ENCODE data around the gene PPP1R1A.

PPP1R1A gene

DNA sequence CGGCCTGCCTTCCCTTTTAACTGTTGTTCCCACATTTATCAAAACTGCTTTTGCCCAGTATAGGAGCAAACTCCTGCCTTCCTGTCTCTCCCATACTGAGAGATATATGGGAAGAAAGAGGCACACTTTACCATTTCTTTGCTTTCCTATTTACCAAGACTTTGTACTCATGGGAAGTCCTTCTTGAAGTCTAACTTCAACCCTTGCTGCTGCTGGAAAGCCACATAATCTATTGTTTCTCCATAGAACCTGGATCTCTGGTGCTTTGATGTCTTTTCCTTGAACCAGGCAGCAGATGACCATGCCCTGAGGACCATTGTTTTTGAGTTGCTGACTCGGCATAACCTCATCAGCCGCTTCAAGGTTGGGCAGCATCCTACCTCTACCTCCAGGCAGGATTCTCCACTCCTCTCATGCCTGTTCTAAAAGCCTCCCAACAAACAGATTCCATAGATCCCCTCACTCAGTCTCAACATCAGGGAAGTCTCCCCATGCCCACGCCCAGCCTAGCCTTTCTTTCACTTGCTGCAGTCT is 18.4 kb downstream of the PPP1R1A start:
- FAIRE-seq = no peak

DNA sequence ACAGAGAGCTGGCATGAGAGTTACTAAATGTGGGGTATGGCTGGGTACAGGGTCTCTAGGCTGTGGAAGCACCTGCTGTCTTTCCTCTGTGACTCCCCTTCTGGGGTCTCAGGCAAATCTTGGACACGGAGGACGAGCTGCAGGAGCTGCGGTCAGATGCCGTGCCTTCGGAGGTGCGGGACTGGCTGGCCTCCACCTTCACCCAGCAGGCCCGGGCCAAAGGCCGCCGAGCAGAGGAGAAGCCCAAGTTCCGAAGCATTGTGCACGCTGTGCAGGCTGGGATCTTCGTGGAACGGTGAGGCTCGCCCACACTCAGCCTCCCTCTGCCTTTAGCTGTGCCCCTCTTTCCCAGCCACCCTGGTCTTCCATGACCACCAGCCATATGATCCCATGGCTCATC is 19.4 kb downstream of the PPP1R1A start:
- FAIRE-seq = no peak

DNA sequence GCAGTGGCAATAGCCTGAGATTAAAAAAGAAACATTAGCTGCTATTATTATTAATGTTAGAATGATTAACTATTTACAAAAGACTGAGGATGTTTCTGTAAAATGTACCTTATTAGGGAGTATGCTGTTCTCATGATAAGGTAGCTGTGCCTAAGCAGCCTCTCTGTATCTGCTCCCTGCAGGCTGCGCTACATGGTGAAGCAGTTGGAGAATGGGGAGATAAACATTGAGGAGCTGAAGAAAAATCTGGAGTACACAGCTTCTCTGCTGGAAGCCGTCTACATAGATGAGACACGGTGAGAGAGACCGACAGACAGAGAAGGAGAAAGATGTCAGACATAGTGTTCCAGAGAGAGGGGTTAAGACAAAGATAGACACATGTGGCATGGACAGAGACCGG is 21.7 kb downstream of the PPP1R1A start:
- no peak for FAIRE-seq

DNA sequence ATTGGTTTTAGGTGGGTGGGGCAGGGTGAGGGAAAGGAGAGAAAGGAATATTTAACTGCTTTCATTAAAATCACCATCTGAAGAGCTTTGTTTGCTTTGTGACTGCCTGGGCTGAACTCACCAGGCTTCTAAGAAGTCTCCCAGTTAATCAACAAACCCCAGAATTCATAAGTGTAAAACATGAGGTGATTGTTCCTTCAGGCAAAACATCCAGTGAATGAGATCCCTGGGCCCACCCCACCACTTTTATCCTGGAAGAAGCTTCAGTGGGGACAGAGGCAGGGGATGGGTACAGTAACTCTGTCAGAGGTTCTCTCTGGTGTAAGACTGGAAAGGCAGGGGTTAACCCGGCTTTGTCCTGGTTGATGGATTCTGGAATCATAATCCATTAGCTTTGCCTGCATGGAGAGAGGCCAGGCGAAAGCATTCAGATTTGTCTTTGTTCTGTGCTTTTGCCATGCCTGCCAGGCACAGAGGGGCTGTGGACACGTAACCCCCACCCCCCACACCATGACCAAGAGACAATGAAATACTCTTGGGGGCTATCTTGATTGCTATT is 22.4 kb downstream of the PPP1R1A start:
- no peak for FAIRE-seq

DNA sequence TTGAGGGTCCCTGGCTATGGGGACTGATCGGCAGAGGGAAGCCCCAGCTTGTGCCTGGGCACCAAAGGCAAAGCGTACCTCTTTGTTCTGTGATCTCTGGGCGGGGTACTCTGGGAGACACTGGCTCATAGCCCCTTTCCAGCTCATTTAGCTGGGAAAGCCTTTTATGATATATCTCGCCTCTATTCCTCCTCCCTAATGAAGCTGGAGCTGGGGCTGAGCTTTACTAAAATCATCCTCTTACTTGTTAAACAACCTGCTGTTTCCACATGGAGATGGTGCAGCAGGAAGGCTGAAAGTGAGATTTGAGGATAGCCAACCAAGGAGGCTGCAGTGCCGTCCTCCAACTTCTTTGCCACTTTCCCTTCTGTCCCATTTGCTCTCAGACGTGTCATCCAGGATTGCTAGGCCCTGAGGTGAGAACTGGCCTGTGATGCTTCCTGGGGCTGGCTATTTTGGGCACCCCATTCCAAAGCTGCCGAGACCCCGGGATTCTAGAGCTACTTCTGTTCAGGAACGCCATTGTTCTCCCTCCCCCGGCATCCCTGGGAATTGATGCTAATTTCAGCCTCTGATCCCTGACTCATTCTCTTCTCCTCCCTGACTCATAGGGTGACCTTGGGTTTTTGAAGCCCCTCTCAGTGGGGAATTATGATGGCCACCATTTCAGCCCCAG is 23.0 kb downstream of the PPP1R1A start:
- FAIRE-seq = no peak

DNA sequence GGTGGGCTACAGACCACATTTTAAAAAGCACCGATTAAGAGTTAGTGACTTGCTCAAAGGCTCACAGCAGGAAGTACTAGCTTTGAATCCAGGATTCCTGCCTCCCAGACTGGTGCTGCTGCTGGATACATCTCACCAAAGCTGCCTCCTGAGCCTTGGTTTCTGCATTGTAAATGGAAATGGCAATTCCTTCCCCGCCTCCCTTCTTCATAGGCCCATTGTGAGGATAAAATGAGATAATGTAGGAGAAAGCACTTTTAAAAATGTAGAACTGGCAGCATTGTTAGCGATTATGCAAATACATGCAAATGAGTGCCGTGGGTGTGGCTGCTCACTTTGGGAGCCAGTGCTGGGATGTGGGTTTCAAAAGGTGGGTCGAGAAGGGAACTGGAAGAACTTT is 23.7 kb downstream of the PPP1R1A start:
- no peak for FAIRE-seq

DNA sequence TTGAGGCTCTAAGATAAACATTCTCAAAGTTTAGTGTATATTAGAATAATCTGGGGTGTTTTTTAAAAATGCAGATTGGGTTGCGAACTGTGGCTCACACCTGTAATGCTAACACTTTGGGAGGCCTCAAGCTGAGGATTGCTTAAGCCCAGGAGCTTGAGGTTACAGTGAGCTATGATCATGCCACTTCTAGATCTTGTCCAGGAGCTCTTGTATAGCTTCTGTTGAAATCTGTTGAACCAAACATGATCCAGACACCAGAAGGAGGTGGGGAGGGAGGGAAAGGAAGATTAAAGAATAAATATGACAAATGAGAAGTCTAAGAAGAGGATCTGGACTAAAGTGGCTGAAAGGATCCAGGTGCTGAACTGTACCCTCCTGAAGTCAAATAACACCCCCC is 24.7 kb downstream of the PPP1R1A start:
- FAIRE-seq = no peak

DNA sequence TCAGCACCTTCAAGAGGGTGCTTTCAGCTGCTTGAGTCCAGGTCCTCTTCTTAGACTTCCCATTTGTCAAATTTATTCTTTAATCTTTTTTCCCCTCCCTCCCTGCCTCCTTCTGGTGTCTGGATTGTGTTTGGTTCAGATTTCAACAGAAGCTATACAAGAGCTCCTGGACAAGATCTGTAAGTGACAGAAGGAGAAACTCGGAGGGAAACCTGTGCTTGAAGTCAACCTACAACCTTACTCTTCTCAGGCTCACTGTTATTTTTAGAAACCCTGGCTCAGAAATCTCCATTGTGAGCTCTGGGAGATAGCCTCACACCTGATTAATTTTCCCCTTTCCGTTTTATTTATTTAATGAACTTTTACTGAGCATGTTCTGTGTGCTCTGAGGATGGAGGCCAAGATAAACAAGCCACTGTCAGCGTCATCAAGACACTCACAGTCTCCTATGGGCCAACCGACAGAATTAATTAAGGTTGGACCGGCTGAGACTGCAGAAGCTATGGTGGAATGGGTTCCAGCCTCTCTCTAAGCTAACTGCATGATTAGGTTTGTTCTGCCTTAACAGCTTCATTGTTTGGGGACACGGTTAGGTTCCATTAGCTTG is 25.6 kb downstream of the PPP1R1A start:
- no peak for FAIRE-seq

DNA sequence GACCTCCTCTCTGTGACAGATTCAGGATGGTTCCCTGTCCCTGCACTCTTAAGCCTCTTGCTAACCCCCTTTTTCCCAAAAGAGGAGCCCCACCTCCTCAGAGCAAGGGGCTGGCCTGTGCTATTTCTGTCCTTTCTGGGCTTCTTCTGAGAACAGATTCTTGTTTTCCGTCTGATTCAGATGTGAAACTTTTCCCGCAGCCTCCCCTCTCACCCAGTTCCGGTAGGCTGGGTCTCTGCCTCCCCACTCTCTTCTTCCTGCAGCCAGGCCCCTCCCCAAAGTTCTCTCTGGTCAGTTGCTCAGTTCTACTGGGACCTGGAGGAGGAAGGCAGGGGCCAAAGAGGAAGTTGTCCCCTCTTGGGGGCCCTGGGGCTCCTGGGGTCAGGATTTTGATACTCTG is 27.3 kb downstream of the PPP1R1A start:
- no peak for FAIRE-seq

DNA sequence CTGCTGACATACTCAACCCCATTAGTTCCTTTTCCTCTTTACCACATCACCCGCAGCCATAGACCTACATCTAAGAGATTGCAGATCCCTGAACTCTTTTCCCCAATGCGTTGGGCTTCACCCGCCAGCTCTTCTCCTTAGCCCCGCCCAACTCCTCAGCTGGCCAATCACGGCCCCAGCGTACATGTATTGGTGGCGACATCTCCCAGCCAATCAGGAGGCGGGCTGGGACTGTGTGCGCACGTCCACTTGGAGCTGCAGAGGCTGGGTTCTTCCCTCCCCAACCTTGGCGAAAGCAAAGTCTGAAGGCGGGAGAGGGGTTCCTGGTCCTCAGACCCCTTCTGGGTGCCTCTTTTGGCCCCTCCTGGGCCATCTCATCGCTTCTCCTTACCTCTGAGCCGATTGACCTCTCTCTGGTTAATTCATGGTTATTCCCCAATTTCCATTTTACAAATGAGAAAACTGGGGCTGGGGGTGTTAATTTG is 28.0 kb downstream of the PPP1R1A start:
- no peak for FAIRE-seq

DNA sequence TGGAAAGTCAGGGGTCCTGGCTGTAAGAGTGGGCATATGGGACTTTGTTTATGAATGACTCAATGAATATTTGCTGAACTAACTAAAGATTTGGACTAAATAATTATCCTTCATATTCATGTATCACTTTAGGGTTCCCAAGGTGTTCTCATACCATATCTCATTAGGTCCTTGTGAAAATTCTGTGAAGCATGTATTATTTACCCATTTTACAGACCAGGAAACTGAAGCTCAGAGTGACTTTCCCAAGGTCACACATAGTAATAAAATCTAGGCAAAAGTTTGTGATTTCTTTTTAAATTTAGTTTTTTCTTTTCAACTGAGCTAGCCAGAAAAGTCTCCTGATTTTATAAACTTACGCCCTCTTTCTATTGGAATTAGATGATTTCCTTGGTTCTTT is 29.7 kb downstream of the PPP1R1A start:
- FAIRE-seq = no peak

DNA sequence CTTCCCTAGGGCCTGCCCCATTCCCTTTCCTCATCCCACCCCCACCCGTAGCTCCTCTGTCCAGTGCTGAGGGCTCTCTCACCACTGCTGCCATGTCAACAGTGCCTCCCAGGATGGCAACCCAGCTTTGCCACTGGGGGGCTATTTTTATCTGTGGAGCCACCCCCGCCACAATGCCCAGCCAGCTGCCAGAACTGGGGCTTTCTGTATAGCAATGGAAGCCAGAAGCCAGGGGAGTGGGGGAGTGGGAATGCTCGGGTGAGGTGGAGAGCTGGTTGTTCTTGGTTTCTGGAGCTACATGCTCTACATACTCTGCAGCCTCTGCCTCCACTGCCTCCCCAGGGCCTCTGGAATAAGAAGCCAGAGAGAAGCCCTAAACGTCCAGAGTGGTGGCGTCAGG is 30.1 kb downstream of the PPP1R1A start:
- FAIRE-seq = no peak

DNA sequence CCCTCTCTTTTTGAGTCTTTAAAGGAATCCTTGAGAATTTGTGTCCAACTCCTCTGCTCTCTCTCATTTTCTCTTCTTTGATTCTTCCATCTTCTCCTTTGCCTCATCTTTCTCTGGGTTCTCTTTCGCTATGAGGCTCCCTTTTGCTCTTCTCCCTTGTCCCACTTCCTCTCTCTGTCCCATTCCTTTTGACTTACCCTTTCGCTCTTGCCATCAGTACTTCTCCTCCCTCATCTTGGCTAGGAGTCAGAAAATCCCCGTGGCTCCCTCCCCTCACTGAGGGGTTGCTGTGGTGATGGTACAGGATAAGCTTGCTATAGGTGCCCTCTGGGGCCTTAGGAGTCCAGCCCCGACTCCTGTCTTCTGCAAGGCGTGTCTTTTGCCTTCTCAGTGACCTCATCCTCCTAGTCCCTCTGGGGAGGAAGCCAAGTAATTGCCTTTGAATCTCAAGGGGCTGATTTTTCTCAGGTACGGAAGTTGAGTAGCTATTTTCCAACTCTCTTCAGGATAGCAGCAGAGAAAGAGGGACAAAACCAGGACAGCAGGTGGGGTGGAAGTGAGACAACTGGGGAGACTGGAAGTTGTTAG is 32.7 kb downstream of the PPP1R1A start:
- no peak for FAIRE-seq

DNA sequence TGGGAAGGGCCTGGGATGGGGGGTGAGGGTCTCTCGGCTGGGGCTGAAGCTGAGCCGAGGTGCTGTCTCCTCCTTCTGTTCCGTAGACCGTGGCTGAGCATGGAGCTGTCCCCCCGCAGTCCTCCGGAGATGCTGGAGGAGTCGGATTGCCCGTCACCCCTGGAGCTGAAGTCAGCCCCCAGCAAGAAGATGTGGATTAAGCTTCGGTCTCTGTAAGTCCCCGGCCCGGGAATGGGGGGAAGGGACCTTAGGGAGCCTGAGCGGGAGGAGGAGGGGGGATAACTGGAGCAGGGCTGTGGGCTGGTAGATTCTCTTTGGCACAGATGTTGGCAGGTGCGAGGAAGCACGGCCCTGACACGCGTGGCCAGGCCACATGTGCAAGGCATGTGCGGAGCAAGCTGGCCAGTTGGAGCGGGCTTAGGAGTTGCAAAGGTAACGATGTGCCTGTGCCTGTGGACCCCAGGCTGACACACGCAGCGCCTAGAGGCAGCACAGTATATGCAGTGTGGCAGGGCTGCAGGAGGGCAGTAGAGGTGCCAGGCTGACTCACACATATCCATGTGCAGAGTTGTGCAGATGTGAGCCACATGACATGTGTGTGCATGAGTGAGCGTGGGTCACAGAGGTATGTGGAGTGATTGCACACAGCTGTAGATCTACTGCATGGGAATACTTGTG is 38.5 kb downstream of the PPP1R1A start:
- FAIRE-seq = no peak

DNA sequence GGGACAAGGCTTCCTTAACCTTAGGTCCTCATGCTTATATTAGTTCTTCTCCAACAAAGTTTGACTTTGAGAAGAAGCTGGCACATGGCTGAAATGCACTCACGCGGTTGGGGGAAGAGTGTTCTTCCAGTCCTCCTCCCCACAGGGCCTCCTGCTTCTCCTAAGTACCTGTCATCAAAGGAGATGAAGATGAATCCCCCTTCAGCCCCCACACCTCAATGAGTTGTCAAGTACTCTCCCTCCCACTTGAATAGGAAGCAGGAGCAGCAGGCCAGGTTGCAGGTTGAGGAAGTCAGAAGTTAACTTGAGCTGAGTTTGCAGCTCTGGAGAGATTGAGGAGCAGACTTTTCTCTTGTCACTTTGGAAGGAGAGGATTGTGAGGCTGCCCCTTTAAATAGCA is 41.9 kb downstream of the PPP1R1A start:
- no peak for FAIRE-seq

DNA sequence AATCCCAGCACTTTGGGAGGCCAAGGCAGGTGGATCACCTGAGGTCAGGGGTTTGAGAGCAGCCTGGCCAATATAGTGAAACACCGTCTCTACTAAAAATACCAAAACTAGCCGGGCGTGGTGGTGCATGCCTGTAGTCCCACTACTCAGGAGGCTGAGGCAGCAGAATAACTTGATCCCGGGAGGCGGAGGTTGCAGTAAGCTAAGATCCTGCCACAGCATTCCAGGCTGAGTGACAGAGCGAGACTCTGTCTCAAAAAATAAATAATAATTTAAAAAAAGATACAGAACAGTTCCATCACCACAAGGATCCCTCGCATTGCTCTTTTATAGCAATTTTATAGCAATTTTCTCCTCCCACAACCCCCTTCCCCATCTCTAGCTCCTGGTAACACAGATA is 43.7 kb downstream of the PPP1R1A start:
- no peak for FAIRE-seq

DNA sequence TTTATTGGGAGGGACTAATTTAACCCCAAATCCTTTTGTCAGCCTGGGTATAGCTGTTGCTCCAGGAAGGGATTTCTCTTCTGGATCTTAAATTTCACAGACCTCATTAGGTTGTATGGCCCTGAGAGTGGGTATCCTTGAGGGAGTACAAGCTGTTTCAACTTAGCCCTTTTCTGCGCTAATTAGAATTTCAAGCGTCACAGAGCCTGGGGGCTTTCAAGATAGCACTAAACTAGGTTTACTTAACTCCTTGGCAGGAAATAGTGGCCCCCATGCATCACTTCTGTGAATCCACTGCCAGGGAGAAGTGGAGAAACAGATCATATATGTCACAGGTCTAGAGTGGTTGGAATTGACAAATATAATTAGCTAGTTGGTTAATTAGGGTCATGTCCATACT is 44.9 kb downstream of the PPP1R1A start:
- no peak for FAIRE-seq

DNA sequence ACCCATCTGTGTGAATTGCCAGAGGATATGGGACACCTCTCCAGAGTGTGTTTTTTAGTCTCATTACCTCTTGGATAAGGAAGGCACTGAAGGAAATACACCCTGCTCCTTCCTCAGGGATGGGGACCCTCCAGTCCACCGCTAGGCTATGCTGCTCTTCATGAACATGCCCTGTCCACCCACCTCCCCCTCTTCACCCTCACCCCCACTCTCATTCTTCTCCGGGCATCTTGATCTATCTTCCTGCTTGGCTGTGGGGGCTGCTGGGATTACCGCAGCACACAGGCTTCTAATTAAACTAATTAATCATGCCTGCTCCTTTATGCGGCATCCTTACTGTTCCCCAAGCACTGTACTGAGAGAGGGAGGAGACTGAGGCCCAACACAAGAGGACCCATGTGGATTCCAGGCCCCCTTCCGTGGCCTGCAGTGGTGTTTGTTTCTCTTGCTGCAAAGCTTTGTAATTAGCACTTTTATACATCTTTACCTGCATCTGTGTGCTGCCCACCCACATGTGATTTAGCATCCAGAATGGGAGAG is 46.6 kb downstream of the PPP1R1A start:
- FAIRE-seq = no peak

DNA sequence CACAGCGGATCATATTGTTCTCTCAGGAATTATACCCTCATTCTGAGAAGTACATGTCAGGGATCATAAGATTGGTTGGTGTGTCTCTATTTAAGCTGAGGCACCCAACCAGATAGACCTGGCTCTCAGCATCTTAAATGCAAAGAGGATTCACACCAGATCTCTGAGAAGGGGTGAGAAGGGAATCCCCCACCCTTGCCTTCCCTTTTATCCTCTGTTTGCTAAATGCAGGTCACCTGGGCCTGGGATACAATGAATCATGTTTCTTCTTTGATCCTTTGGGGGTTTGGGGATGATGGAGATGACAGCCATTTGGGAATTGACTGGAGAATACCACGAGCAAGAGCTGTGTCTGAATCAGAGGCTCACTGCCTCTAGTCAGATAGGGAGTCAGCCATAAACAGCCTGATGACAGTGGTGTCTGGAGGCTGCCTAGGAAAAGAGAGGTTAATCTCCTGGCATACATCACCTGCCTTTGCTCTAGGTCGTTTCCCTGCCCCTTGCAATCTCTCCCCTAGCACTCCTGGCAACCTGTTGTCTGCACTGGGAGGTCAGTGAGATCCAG is 50.2 kb downstream of the PPP1R1A start:
- FAIRE-seq = no peak

DNA sequence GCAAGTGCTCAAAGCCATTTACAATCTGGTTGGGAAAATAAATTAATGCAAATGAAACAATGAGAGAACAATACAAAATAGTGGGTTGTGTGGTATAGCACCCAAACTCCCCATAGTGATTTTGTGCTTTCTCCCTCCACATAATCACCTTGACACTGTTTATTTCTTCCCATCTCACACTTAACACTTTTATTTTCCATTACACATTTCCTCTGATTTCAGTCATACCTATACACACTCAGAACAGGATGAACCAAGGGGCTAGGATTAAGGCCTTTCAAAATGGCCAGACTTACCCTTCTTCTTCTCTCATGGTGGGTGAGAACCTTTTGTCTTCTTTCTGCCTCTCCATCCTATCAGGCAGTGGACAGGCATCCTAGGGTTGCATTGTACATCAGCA is 53.0 kb downstream of the PPP1R1A start:
- no peak for FAIRE-seq

DNA sequence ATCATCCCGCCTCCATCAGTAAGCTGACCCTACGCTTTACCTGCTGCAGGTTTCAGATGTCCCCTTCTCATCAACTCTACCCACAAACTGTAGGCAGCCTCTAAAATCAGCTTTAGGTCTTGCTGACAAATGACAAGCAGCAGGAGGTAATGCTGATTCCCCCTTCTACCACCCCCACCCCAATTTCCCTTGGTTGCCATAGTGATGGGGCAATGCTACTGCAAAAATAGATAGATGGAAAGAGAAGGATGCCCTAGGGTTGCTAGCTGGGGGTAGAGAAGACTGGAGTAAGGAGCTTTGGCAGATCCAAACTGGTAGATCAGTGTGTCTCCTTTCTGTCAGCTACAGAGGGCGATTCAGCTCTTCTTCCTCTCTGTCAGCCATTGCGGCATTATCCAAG is 58.9 kb downstream of the PPP1R1A start:
- FAIRE-seq = no peak

Data from A204.1 (cell line).